ENCODE data around the gene SHISAL2A.
A peak's percentile ranks its signal among the peaks of the same experiment; 100 is the strongest.

Gene SHISAL2A

GRCh38 chr1:52623812-52624211 lies 9.2 kb upstream of the SHISAL2A start:
- DNase-seq = no peak

GRCh38 chr1:52627028-52627427 lies 5.9 kb upstream of the SHISAL2A start:
- DNase-seq = no peak

- peak; percentile 7 for DNase-seq
Measured at GRCh38 chr1:52628614-52629324, 4.2 kb upstream of the SHISAL2A start.

- no peak for DNase-seq
Measured at GRCh38 chr1:52629325-52629643, 3.7 kb upstream of the SHISAL2A start.

GRCh38 chr1:52629667-52630066 lies 3.3 kb upstream of the SHISAL2A start:
- no peak for DNase-seq

- DNase-seq = no peak
Measured at GRCh38 chr1:52631759-52632331, 1.1 kb upstream of the SHISAL2A start.

GRCh38 chr1:52633291-52633754 lies 355 bp downstream of the SHISAL2A start:
- no peak for DNase-seq

GRCh38 chr1:52634111-52634510 lies 1.1 kb downstream of the SHISAL2A start:
- DNase-seq = no peak

- DNase-seq = no peak
Measured at GRCh38 chr1:52635321-52636089, 2.5 kb downstream of the SHISAL2A start.

GRCh38 chr1:52636721-52637695 lies 4.0 kb downstream of the SHISAL2A start:
- DNase-seq = no peak

GRCh38 chr1:52637946-52638345 lies 5.0 kb downstream of the SHISAL2A start:
- no peak for DNase-seq

- no peak for DNase-seq
Measured at GRCh38 chr1:52640697-52641096, 7.7 kb downstream of the SHISAL2A start.

- DNase-seq = no peak
Measured at GRCh38 chr1:52641307-52641706, 8.3 kb downstream of the SHISAL2A start.

- no peak for DNase-seq
Measured at GRCh38 chr1:52645261-52645660, 12.3 kb downstream of the SHISAL2A start.

GRCh38 chr1:52651904-52652303 lies 18.9 kb downstream of the SHISAL2A start:
- DNase-seq = no peak

- no peak for DNase-seq
Measured at GRCh38 chr1:52653207-52653849, 20.4 kb downstream of the SHISAL2A start.

GRCh38 chr1:52654063-52654462 lies 21.1 kb downstream of the SHISAL2A start:
- no peak for DNase-seq

- DNase-seq = no peak
Measured at GRCh38 chr1:52657702-52658101, 24.7 kb downstream of the SHISAL2A start.

GRCh38 chr1:52658795-52659194 lies 25.8 kb downstream of the SHISAL2A start:
- no peak for DNase-seq

- DNase-seq = no peak
Measured at GRCh38 chr1:52659356-52659755, 26.4 kb downstream of the SHISAL2A start.

- DNase-seq = no peak
Measured at GRCh38 chr1:52659851-52660596, 27.1 kb downstream of the SHISAL2A start.

- DNase-seq = no peak
Measured at GRCh38 chr1:52660807-52661206, 27.8 kb downstream of the SHISAL2A start.
